AG04450 (cell line): Measurements from ENCODE around the gene ABCC3. TPM values are rescaled to one million over a fixed set of nuclear protein-coding genes. Genes with fewer than 3 reads are reported as not detected.

Source experiments
- CTCF ChIA-PET: fragments of 300-600, 350-600 bp; formaldehyde crosslinking; extraction: SDS; loops from one replicate; lab custom pipeline; 2022; ENCODE audit warnings: antibody characterized with exemption, inconsistent platforms; lab: Charles Lee
- POLR2A ChIA-PET: fragments of 350-600 bp; formaldehyde crosslinking; extraction: SDS; loops from one replicate; lab custom pipeline; 2021; ENCODE audit warnings: antibody characterized with exemption, inconsistent platforms; lab: Yijun Ruan, JAX
- DNase-seq: peaks from one replicate; pipeline ENCODE4 v3.0.0-alpha.2; 2011; ENCODE audit warnings: low read depth, low spot score
- H3K27ac ChIP-seq: one replicate; pipeline ENCODE4 v1.5.1; 2012; ENCODE audit warnings: low read depth, low read length, control low read depth
- H3K27me3 ChIP-seq: one replicate; pipeline ENCODE4 v1.6.0; 2012; ENCODE audit warnings: low read length; ENCODE audit not compliant: control insufficient read depth, insufficient read depth
- H3K4me3 ChIP-seq: 2 replicates; pipeline ENCODE4 v1.5.1; 2011; ENCODE audit warnings: mild to moderate bottlenecking, low read depth, low read length, control low read depth
- H3K9me3 ChIP-seq: 2 replicates; pipeline ENCODE4 v1.5.1; 2012; ENCODE audit warnings: low read length; ENCODE audit not compliant: control insufficient read depth, insufficient read depth
- polyA plus RNA-seq: library from polyadenylated mRNA; depleted of rRNA; stranded (reverse); fragments of >200 nt; gene quantifications from 2 replicates; pipeline ENCODE4 v1.2.3, GENCODE V29; 2011
- TF ChIP-seq, protein P1 (sequence below): IDR thresholded peaks from 2 replicates; pipeline ENCODE4 v1.5.1; 2011; ENCODE audit warnings: low read depth, low read length, control low read depth, inconsistent platforms

ABCC3 gene
- polyA plus RNA-seq, 1 experiment, result 21.7 TPM

- peaks cover 2% of the 10 kb centered on the region for H3K27me3 ChIP-seq
- no peak overlapping the region for H3K4me3 ChIP-seq
- H3K9me3 ChIP-seq, result no peaks in the 10 kb centered on the region; the same call in 1 of the 2 replicates
- DNase-seq, result no peak
- ChIA-PET CTCF (interaction anchor here (1.5 kb wide), 1 partner anchor 12 kb away, joined by 4 read pairs; no protein-coding TSS in a partner anchor), POLR2A (no interaction called here)
- TF ChIP-seq, protein P1, sequence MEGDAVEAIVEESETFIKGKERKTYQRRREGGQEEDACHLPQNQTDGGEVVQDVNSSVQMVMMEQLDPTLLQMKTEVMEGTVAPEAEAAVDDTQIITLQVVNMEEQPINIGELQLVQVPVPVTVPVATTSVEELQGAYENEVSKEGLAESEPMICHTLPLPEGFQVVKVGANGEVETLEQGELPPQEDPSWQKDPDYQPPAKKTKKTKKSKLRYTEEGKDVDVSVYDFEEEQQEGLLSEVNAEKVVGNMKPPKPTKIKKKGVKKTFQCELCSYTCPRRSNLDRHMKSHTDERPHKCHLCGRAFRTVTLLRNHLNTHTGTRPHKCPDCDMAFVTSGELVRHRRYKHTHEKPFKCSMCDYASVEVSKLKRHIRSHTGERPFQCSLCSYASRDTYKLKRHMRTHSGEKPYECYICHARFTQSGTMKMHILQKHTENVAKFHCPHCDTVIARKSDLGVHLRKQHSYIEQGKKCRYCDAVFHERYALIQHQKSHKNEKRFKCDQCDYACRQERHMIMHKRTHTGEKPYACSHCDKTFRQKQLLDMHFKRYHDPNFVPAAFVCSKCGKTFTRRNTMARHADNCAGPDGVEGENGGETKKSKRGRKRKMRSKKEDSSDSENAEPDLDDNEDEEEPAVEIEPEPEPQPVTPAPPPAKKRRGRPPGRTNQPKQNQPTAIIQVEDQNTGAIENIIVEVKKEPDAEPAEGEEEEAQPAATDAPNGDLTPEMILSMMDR, result no peak
- H3K27ac ChIP-seq, result no peak overlapping the region
These were observed 20.1 kb upstream of the ABCC3 start for GRCh38 chr17:50614471-50615051.

GRCh38 chr17:50615828-50616227 lies 18.9 kb upstream of the ABCC3 start:
- POLR2A ChIA-PET, result no interaction called here
- no peak for DNase-seq
- CTCF ChIA-PET, result interaction anchor here (3.4 kb wide), 1 partner anchor 11 kb away, joined by 13 read pairs; no protein-coding TSS in a partner anchor
- TF ChIP-seq, protein P1, result no peak
- H3K27ac ChIP-seq, result no peak overlapping the region
- peaks cover 2% of the 10 kb centered on the region for H3K27me3 ChIP-seq
- H3K4me3 ChIP-seq, result no peak overlapping the region
- no peaks in the 10 kb centered on the region; the same call in 1 of the 2 replicates for H3K9me3 ChIP-seq

DNA sequence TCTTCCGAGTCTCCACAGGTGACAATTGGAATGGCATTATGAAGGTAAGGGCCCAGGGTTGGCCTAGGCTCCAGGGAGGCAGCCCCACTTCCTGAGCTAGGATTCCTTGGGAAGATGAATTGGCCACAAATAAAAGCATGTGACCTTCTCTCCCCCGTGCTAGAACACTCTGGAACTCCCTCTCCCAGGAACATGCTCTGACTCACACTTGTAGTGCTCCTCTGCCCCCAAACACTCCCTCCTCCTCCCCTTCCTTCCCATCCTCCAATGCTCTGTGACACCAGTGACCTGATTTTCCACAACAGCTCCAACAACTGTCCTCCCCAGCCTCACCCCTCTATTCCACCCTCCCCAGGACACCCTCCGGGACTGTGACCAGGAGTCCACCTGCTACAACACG lies 16.4 kb upstream of the ABCC3 start:
- Histone ChIP-seq H3K4me3 (no peak overlapping the region), H3K27ac (no peak overlapping the region), H3K9me3 (no peaks in the 10 kb centered on the region; the same call in 1 of the 2 replicates), H3K27me3 (peaks cover 2% of the 10 kb centered on the region)
- POLR2A ChIA-PET, result no interaction called here
- DNase-seq, result no peak
- CTCF ChIA-PET, result interaction anchor here (2.4 to 3.4 kb wide), 2 partner anchors 8 to 68 kb away, joined by 7 to 13 read pairs; no protein-coding TSS in a partner anchor
- TF ChIP-seq, protein P1, result no peak

DNA sequence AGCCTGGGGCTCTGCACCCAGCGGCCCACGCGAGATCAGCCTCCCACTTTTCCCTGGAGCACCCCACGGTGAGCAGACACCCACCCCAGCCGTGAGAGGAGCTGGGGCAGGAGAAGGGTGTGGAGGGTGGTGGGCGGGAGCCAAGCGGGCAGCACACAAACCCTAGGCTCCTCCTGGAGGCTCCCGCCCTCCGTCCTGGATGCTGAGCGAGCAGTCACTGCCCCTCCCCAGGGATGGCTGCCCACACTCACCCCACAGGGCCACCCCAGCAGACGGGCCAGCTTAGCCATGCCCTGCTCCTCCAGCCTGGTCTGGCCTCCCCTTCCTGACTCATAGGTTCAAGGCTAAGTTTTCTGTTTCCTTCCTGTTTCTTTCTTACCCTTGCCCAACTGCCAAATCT lies 15.7 kb upstream of the ABCC3 start:
- Histone ChIP-seq H3K27me3 (peaks cover 2% of the 10 kb centered on the region), H3K27ac (no peak overlapping the region), H3K9me3 (no peaks in the 10 kb centered on the region; the same call in 1 of the 2 replicates), H3K4me3 (no peak overlapping the region)
- POLR2A ChIA-PET, result no interaction called here
- TF ChIP-seq, protein P1, result no peak
- DNase-seq, result no peak
- CTCF ChIA-PET, result interaction anchor here (3.4 kb wide), 1 partner anchor 8 kb away, joined by 13 read pairs; no protein-coding TSS in a partner anchor

DNA sequence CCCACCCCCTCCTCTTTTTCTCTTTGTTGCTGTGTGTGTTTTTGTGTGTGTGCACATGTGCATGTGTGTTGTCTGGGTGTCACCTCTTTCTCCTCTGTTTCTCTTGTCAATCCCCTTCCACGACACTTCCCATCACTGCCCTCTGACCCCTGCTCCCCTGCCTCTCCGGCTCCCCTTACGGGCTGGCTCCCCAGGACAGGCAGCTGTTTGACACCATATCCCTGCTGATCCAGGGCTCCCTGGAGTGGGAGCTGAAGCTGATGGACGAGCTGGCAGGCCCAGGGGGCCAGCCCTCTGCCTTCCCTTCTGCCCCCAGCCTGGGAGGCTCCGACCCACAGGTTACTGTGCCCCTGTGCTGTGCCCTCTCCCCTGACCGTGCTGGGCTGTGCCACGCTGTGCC lies 15.2 kb upstream of the ABCC3 start:
- POLR2A ChIA-PET, result no interaction called here
- H3K4me3 ChIP-seq, result no peak overlapping the region
- DNase-seq, result no peak
- H3K27ac ChIP-seq, result no peak overlapping the region
- no peaks in the 10 kb centered on the region for H3K27me3 ChIP-seq
- H3K9me3 ChIP-seq, result no peaks in the 10 kb centered on the region; the same call in 1 of the 2 replicates
- TF ChIP-seq, protein P1, result no peak
- CTCF ChIA-PET, result interaction anchor here (3.4 kb wide), 1 partner anchor 7 kb away, joined by 13 read pairs; no protein-coding TSS in a partner anchor
